GM12872 (cell line): ENCODE data around the gene NUP210L.

Experiments used
- CTCF ChIP-seq: IDR thresholded peaks from 3 replicates; pipeline ENCODE4 v1.5.1; 2011; ENCODE audit warnings: low read depth, mild to moderate bottlenecking, low read length, moderate library complexity; ENCODE audit not compliant: insufficient read depth

NUP210L gene

GRCh38 chr1:154178911-154179811 is 24.3 kb upstream of the NUP210L start:
- TF ChIP-seq CTCF = no peak

GRCh38 chr1:154178013-154178412 is 23.1 kb upstream of the NUP210L start:
- TF ChIP-seq CTCF = no peak

GRCh38 chr1:154176337-154176736 is 21.5 kb upstream of the NUP210L start:
- no peak for TF ChIP-seq CTCF

GRCh38 chr1:154174654-154175053 is 19.8 kb upstream of the NUP210L start:
- TF ChIP-seq CTCF = no peak

- no peak for TF ChIP-seq CTCF
These were observed 17.0 kb upstream of the NUP210L start for GRCh38 chr1:154171880-154172279.

- no peak for TF ChIP-seq CTCF
These were observed 16.3 kb upstream of the NUP210L start for GRCh38 chr1:154171223-154171583.

- no peak for TF ChIP-seq CTCF
These were observed 15.8 kb upstream of the NUP210L start for GRCh38 chr1:154170547-154171222.
